ENCODE data around the gene COQ2.
"Not testable (repeated sequence)": the region's sequence is repeated elsewhere in the genome, so short reads cannot be mapped to it uniquely, and the experiment has no call there.

The COQ2 gene

GRCh38 chr4:83284193-83285054 is at the start of gene COQ2:
Gene COQ2, minus strand, starts transcription at chr4:83284798. Its CDS starts 34 bp downstream, at chr4:83284764.
- DNase-seq (ENCODE audit: low spot score): peak; percentile 98

- no peak for DNase-seq (ENCODE audit: low spot score)
These were observed 47.4 kb upstream of the COQ2 start for GRCh38 chr4:83331956-83332355.

DNA sequence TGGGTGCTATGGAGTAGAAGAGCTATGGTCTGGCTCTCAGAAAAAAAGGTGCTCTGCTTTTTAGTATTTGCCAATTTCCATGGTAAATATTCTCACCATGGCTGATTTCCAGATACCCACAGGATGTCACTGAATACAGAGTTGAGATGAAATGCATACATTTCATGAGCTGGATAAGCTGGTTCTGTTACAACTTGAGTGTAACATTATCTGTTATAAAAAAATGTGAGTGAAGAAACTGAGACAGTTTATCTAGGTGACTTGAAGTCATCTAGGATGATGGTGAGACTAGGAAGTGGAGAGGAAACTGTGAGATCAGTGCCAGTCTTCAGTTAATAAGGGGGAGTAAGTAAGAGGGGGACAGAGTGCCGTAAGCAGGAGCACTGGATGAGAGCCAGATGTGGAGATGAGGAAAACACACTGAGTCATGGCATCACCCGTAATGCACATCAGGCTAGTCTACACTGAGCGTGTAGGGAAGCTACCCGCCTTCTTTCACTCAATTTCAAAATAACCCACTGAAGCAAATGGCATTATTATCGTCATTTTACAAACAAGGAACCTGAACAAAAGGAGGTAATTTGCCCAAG is 45.0 kb upstream of the COQ2 start:
- DNase-seq (ENCODE audit: low spot score): no peak

DNA sequence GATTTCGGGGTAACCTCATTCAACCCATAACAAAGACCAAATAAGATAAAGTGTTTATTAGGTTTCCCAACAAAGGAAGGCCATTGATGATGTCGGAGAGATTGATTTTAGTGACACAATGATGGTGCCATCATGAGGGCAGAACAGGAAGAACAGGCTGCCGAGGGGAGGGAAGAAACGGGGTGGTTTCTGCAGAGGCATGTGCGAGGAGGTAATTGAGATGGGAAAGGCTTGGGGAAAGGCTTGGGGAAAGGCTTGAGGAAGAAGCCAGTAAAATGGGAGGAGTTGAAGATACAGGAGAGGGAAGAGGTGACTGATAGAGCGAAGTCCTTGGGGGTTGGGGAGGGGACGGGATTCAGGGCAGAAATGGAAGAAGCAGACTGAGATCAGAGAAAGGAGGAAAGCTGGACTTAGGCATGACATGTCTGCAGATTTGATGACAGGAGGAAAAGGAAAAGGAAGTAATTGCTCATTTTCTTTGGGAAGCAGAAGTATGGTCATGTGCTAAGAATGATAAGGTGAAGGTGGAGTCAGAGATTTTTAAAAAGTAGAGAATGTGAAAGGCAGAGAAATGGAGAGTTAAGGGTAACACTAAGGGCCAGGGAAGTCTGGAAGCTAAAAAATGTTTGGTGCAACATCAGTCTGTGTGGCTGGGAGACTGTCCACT is 44.1 kb upstream of the COQ2 start:
- DNase-seq (ENCODE audit: low spot score): no peak

- no peak for DNase-seq (ENCODE audit: low spot score)
These were observed 41.9 kb upstream of the COQ2 start for GRCh38 chr4:83326546-83326945.

DNA sequence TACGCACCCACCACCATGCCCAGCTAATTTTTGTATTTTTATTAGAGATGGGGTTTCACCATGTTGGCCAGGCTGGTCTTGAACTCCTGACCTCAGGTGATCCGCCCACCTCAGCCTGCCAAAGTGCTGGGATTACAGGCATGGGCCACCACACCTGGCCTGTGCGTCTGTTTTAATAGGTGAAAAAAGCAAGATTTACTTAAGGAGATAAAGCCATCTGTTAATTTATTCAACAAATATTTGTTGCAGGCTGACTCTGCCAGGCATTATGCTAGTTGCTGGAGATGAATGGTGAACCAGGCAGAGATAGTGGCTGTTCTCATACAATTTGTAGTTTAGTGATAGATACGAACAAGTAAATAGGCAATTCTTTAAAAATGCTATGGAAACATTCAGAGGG is 40.7 kb upstream of the COQ2 start:
- not testable (repeated sequence) for DNase-seq (ENCODE audit: low spot score)

GRCh38 chr4:83323136-83323535 is 38.5 kb upstream of the COQ2 start:
- DNase-seq (ENCODE audit: low spot score): no peak

DNA sequence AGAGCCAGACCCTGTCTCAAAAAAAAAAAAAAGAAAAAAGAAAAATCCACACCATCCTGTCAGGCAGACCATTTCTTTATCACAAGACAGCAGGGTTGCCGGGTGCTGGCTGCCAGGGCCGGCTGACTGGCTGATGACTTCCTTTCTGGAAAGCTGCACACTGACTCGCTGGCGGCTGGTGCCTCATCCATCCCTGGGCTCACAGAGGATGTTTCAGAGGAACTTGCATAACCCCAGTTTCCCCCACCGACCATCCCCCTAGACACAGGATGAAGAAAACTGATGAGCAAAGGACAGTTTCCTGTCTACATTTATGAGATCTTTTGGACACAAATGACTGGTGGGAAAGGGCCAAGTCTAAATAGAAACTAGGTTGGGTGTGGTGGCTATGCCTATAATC is 36.0 kb upstream of the COQ2 start:
- DNase-seq (ENCODE audit: low spot score): peak; percentile 48

DNA sequence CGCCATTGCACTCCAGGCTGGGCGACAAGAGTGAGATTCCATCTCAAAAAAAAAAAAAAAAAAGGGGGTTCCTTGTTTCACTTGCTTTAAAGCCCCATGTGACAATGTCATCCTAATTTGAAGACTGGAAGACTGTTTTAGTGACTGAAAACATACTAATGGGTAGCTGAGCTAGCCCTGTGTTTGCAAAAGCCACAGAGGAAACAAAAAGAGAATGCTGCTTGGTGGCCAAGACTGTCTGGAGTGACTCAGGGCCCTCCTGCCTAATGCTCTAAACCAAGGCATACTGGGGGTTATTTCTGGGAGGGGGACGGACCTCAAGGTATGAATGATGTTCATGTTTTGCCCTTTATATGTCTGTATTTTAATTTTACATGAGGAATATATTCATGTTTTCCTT is 34.1 kb upstream of the COQ2 start:
- no peak for DNase-seq (ENCODE audit: low spot score)

DNA sequence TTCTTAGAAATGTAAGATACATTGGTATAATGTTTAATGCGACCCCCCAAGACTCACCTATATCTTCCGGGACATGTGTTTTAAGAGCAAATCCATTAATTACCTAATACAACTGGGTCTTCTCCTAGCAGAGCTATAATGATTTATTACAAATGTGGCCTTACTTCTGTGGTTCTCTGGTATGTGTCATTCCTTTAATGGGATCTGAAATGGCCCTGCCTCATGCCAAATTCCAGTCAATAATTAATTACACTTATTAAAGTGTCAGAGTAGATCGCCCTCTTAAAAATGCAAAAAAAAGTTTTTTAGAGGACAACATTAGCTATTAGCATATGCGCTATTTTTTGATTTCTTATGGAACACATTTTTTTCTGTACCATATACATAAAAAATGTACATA is 33.1 kb upstream of the COQ2 start:
- DNase-seq (ENCODE audit: low spot score): no peak

- no peak for DNase-seq (ENCODE audit: low spot score)
These were observed 32.0 kb upstream of the COQ2 start for GRCh38 chr4:83316459-83317165.

DNA sequence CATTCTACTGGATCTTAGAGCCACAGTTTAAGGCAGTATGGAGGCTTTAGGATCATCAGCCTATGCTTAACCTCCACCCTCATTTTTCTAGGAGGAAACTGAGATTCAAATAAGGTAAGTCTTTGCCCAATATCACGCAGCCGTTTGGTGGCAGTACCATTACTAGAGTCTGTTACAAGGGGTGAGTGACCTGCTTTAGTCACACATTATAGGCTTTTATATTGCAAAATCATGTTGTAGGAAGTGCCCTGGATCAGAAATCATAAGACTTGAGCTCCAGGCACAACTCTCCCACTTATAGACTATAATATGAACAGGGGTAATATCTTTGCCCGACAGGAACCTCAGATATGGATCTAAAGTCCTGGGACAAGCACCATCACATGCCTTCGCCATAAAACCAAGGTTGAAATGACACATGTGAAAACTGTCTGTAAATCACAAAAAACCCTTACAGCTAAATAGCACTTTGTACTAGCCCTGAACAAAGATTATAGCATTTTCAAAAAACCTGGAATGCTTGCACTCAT is 30.8 kb upstream of the COQ2 start:
- DNase-seq (ENCODE audit: low spot score): no peak

- no peak for DNase-seq (ENCODE audit: low spot score)
These were observed 24.1 kb upstream of the COQ2 start for GRCh38 chr4:83308672-83309071.

- DNase-seq (ENCODE audit: low spot score): no peak
These were observed 23.3 kb upstream of the COQ2 start for GRCh38 chr4:83307920-83308319.

- no peak for DNase-seq (ENCODE audit: low spot score)
These were observed 20.6 kb upstream of the COQ2 start for GRCh38 chr4:83305187-83305586.

- no peak for DNase-seq (ENCODE audit: low spot score)
These were observed 13.1 kb upstream of the COQ2 start for GRCh38 chr4:83297548-83298260.

GRCh38 chr4:83293305-83294046 is 8.9 kb upstream of the COQ2 start:
- DNase-seq (ENCODE audit: low spot score): no peak

- DNase-seq (ENCODE audit: low spot score): not testable (repeated sequence)
These were observed 5.6 kb upstream of the COQ2 start for GRCh38 chr4:83290059-83290774.

GRCh38 chr4:83288381-83288780 is 3.8 kb upstream of the COQ2 start:
- not testable (repeated sequence) for DNase-seq (ENCODE audit: low spot score)

GRCh38 chr4:83285055-83285407 is 433 bp upstream of the COQ2 start:
- DNase-seq (ENCODE audit: low spot score): peak; percentile 30
